Measurements from ENCODE around the gene SLC10A7. TPM values are rescaled to one million over a fixed set of nuclear protein-coding genes. Genes with fewer than 3 reads are reported as not detected.

SLC10A7 gene
- total and polyA plus RNA-seq, 2 donors from 2014 or later = 1.9 to 15.1 TPM

DNA sequence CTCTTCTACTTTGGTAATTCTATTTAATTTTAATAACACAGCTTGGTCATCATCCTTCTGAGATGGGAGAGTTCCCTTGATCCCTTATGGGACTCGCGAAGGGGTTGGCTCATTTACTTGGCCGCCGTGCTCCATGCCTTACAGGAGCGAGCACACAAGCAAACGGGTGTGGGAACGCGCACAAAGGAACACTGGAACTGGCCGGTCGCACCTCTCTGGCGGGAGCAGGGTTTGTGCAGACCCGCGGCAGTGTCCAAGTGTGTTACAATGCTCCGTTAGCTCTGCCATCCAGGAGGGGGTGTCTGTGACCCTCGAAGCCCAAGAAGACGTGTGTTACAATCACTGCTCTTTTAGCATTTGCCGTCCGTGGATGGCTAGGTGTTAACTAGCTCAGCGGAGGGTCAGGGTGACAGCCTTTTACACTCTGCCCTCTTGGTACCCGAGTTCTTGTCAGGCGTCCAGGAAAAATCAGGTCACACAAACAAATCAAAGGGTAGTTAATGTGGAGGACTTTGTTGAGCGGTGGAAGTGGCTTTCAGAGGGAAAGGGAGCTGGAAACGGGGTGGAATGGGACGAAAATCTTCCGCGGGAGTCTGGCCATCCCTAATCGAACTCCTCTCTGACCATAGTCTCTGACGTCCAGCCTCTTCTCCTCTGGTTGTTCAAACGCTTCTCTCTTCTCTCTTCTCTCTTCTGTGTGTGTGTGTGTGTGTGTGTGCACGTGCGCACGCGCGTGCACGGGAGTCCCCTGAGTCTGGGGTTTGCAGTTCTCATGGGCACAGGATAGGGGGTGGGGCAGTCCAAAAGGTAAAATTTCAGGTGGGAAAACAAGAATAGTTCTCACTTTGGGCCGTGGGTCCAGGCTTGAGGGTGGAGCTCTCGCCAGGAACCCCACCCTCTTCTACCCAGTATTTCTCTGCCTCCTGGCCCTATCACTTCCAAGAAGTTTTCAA is 76.3 kb downstream of the SLC10A7 start:
- no peak for TF ChIP-seq CTCF (IDR thresholded peaks at IDR 0.05; ENCODE audit: borderline replicate concordance, extremely low read depth, insufficient read depth)
- H3K9me3 ChIP-seq (ENCODE audit: control insufficient read depth in 2 of 3, insufficient read depth in 1 of 3, low read length in 3 of 3) = no peaks in the 10 kb centered on the region
- FAIRE-seq (no peak), DNase-seq (no peak)
- H3K36me3 ChIP-seq (ENCODE audit: control insufficient read depth in 2 of 3, insufficient read depth in 3 of 3, low read length in 3 of 3) = no peaks in the 10 kb centered on the region
- H3K27ac ChIP-seq (ENCODE audit: low read depth in 2 of 2, low read length in 2 of 2) = no peak overlapping the region
- intact Hi-C loops (cut with DNase I) = no loop called here
- H3K27me3 ChIP-seq (ENCODE audit: control insufficient read depth, insufficient read depth, low read length) = no peaks in the 10 kb centered on the region
- no peak overlapping the region for H3K4me3 ChIP-seq (ENCODE audit: low read length in 3 of 3)
- no peak overlapping the region for H3K9ac ChIP-seq (ENCODE audit: low read length in 3 of 3)
- H3K4me1 ChIP-seq (ENCODE audit: control insufficient read depth in 2 of 3, insufficient read depth in 2 of 3, low read depth in 1 of 3, low read length in 3 of 3) = no peaks in the 10 kb centered on the region

DNA sequence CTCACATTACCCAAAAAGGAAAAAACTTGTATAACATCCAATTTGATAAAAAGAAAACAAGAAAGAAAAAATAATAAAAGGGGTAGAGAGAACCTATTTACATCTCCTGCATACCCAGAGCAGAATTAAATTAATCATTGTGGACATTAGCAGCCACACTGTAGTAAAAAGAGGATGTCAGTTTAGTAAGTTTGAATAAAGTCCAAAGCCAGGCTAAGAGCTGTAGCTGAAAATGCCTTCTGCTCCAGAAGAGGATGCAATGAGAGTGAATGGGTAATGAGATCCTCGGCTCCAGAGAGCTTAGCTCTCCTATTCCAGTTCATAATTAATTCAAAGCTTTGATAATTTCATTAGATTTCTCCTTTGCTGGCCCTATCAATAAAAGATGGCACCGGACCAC is 78.2 kb downstream of the SLC10A7 start:
- no peak for TF ChIP-seq CTCF (IDR thresholded peaks at IDR 0.05; ENCODE audit: borderline replicate concordance, extremely low read depth, insufficient read depth)
- no peaks in the 10 kb centered on the region for H3K27me3 ChIP-seq (ENCODE audit: control insufficient read depth, insufficient read depth, low read length)
- H3K4me1 ChIP-seq (ENCODE audit: control insufficient read depth in 2 of 3, insufficient read depth in 2 of 3, low read depth in 1 of 3, low read length in 3 of 3) = no peaks in the 10 kb centered on the region
- H3K9me3 ChIP-seq (ENCODE audit: control insufficient read depth in 2 of 3, insufficient read depth in 1 of 3, low read length in 3 of 3) = no peaks in the 10 kb centered on the region
- no peak overlapping the region for H3K4me3 ChIP-seq (ENCODE audit: low read length in 3 of 3)
- no peak overlapping the region for H3K9ac ChIP-seq (ENCODE audit: low read length in 3 of 3)
- intact Hi-C loops (cut with DNase I) = no loop called here
- H3K36me3 ChIP-seq (ENCODE audit: control insufficient read depth in 2 of 3, insufficient read depth in 3 of 3, low read length in 3 of 3) = no peaks in the 10 kb centered on the region
- DNase-seq (no peak), FAIRE-seq (no peak)
- H3K27ac ChIP-seq (ENCODE audit: low read depth in 2 of 2, low read length in 2 of 2) = no peak overlapping the region

GRCh38 chr4:146442801-146443200 is 78.9 kb downstream of the SLC10A7 start:
- Histone ChIP-seq H3K27me3 (ENCODE audit: control insufficient read depth, insufficient read depth, low read length) (no peaks in the 10 kb centered on the region), H3K9me3 (ENCODE audit: control insufficient read depth in 2 of 3, insufficient read depth in 1 of 3, low read length in 3 of 3) (no peaks in the 10 kb centered on the region), H3K4me1 (ENCODE audit: control insufficient read depth in 2 of 3, insufficient read depth in 2 of 3, low read depth in 1 of 3, low read length in 3 of 3) (no peaks in the 10 kb centered on the region), H3K36me3 (ENCODE audit: control insufficient read depth in 2 of 3, insufficient read depth in 3 of 3, low read length in 3 of 3) (no peaks in the 10 kb centered on the region), H3K4me3 (ENCODE audit: low read length in 3 of 3) (no peak overlapping the region), H3K9ac (ENCODE audit: low read length in 3 of 3) (no peak overlapping the region), H3K27ac (ENCODE audit: low read depth in 2 of 2, low read length in 2 of 2) (no peak overlapping the region)
- TF ChIP-seq CTCF (IDR thresholded peaks at IDR 0.05; ENCODE audit: borderline replicate concordance, extremely low read depth, insufficient read depth) = no peak
- FAIRE-seq (no peak), DNase-seq (no peak)
- intact Hi-C loops (cut with DNase I) = no loop called here
